Chondrocyte (in vitro differentiated cells): ENCODE results near the gene ELOB. TPM values are rescaled to one million over a fixed set of nuclear protein-coding genes. Genes with fewer than 3 reads are reported as not detected.

ENCODE experiments used
- DNase-seq: peaks from one replicate; pipeline ENCODE4 v3.0.0; 2021; ENCODE audit warnings: mixed read lengths, low spot score
- H3K27ac Mint-ChIP-seq: one replicate; pipeline ENCODE4 v1.8.0; 2021; ENCODE audit warnings: mild to moderate bottlenecking, moderate library complexity, mixed read lengths; ENCODE audit not compliant: unreplicated experiment
- H3K27me3 Mint-ChIP-seq: 2 replicates; pipeline ENCODE4 v1.8.0; 2021; ENCODE audit warnings: low read depth, mixed read lengths
- H3K36me3 Mint-ChIP-seq: 2 replicates; pipeline ENCODE4 v1.8.0; 2021; ENCODE audit warnings: low read depth, mixed read lengths
- H3K4me1 Mint-ChIP-seq: 2 replicates; pipeline ENCODE4 v1.8.0; 2021; ENCODE audit warnings: low read depth, mild to moderate bottlenecking, mixed read lengths
- H3K4me3 Mint-ChIP-seq: one replicate; pipeline ENCODE4 v1.8.0; 2021; ENCODE audit warnings: mild to moderate bottlenecking, moderate library complexity, mixed read lengths; ENCODE audit not compliant: unreplicated experiment
- H3K9me3 Mint-ChIP-seq: 2 replicates; pipeline ENCODE4 v1.8.0; 2021; ENCODE audit warnings: low read depth, mixed read lengths
- CTCF ChIP-seq: fragments of 200-600 bp; sonication (generic); IDR thresholded peaks from 2 replicates; pipeline ENCODE4 v1.5.0; 2021; ENCODE audit warnings: antibody characterized with exemption, mild to moderate bottlenecking, moderate library complexity
- total RNA-seq: library from RNA; stranded (reverse); gene quantifications from 3 replicates; pipeline ENCODE4 v1.2.1, GENCODE V29; 2021

Gene ELOB
- total RNA-seq, 1 donor from 2014 or later = 205 TPM

GRCh38 chr16:2777903-2778629 is 986 bp upstream of the ELOB start:
- no peak for DNase-seq
- H3K9me3 Mint-ChIP-seq = no peaks in the 10 kb centered on the region
- TF ChIP-seq CTCF = no peak
- H3K4me1 Mint-ChIP-seq = peaks cover 30% of the 10 kb centered on the region
- peak overlapping the region; percentile 95 for H3K27ac Mint-ChIP-seq
- H3K4me3 Mint-ChIP-seq = peak overlapping the region; percentile 87
- H3K27me3 Mint-ChIP-seq = no peaks in the 10 kb centered on the region
- peaks cover 2% of the 10 kb centered on the region for H3K36me3 Mint-ChIP-seq

- no peak for DNase-seq
- no peaks in the 10 kb centered on the region for H3K9me3 Mint-ChIP-seq
- peak overlapping the region; percentile 89 for H3K27ac Mint-ChIP-seq
- H3K36me3 Mint-ChIP-seq = peaks cover 10% of the 10 kb centered on the region
- peak overlapping the region; percentile 92 for H3K4me3 Mint-ChIP-seq
- no peaks in the 10 kb centered on the region for H3K27me3 Mint-ChIP-seq
- peaks cover 33% of the 10 kb centered on the region for H3K4me1 Mint-ChIP-seq
- no peak for TF ChIP-seq CTCF
Measured at GRCh38 chr16:2776500-2777139, 460 bp downstream of the ELOB start.

- Mint-ChIP-seq H3K4me3 (peak overlapping the region; percentile 92), H3K27ac (peak overlapping the region; percentile 89), H3K36me3 (peaks cover 10% of the 10 kb centered on the region), H3K9me3 (no peaks in the 10 kb centered on the region), H3K4me1 (peaks cover 33% of the 10 kb centered on the region), H3K27me3 (no peaks in the 10 kb centered on the region)
- no peak for DNase-seq
- TF ChIP-seq CTCF = peak; percentile 22
Measured at GRCh38 chr16:2775765-2776499, 1.1 kb downstream of the ELOB start.

- Mint-ChIP-seq H3K4me1 (peaks cover 33% of the 10 kb centered on the region), H3K36me3 (peaks cover 10% of the 10 kb centered on the region), H3K27ac (peak overlapping the region; percentile 59), H3K4me3 (peak overlapping the region; percentile 92), H3K27me3 (no peaks in the 10 kb centered on the region), H3K9me3 (no peaks in the 10 kb centered on the region)
- no peak for DNase-seq
- no peak for TF ChIP-seq CTCF
Measured at GRCh38 chr16:2775131-2775716, 1.9 kb downstream of the ELOB start.
